Smooth muscle cell (in vitro differentiated cells): ENCODE results near the gene KCNF1. TPM values are rescaled to one million over a fixed set of nuclear protein-coding genes. Genes with fewer than 3 reads are reported as not detected.

Experiments used
- DNase-seq: peaks from one replicate; lab custom pipeline; 2025; ENCODE audit not compliant: unreplicated experiment; lab: John Stamatoyannopoulos, UW
- H2AFZ ChIP-seq: fragments of 200-600 bp; sonication (generic); 2 replicates; pipeline ENCODE4 v1.6.0; 2016; ENCODE audit warnings: antibody characterized with exemption, low read depth, mild to moderate bottlenecking
- H3F3A ChIP-seq: fragments of 200-600 bp; sonication (generic); 2 replicates; pipeline ENCODE4 v1.6.0; 2017; ENCODE audit warnings: antibody characterized with exemption, low read depth
- H3K27ac ChIP-seq: fragments of 200-600 bp; sonication (generic); 2 replicates; pipeline ENCODE4 v1.5.1; 2016; ENCODE audit warnings: low read depth, mild to moderate bottlenecking
- H3K27me3 ChIP-seq: fragments of 200-600 bp; sonication (generic); 2 replicates; pipeline ENCODE4 v1.6.1; 2016; ENCODE audit warnings: low read depth, mild to moderate bottlenecking
- H3K36me3 ChIP-seq: fragments of 200-600 bp; sonication (generic); 2 replicates; pipeline ENCODE4 v1.5.1; 2016; ENCODE audit warnings: low read depth
- H3K4me1 ChIP-seq: fragments of 200-600 bp; sonication (generic); 2 replicates; pipeline ENCODE4 v1.5.1; 2016; ENCODE audit warnings: low read depth
- H3K4me2 ChIP-seq: fragments of 200-600 bp; sonication (generic); 2 replicates; pipeline ENCODE4 v1.6.0; 2016; ENCODE audit warnings: mild to moderate bottlenecking
- H3K4me3 ChIP-seq: fragments of 200-600 bp; sonication (generic); 2 replicates; pipeline ENCODE4 v1.5.1; 2016; ENCODE audit warnings: mild to moderate bottlenecking
- H3K79me2 ChIP-seq: fragments of 200-600 bp; sonication (generic); 2 replicates; pipeline ENCODE4 v1.6.0; 2016; ENCODE audit warnings: low read depth, mild to moderate bottlenecking
- H3K9ac ChIP-seq: fragments of 200-600 bp; sonication (generic); 2 replicates; pipeline ENCODE4 v1.6.0; 2016; ENCODE audit warnings: low read depth
- H3K9me3 ChIP-seq: fragments of 200-600 bp; sonication (generic); replicated peaks from 2 replicates; pipeline ENCODE4 v1.5.1; 2016; ENCODE audit warnings: low read depth
- H4K20me1 ChIP-seq: fragments of 200-600 bp; sonication (generic); 2 replicates; pipeline ENCODE4 v1.6.0; 2016; ENCODE audit warnings: low read depth
- WGBS: methylation state at CpG from one replicate; pipeline ENCODE4 v1.1.7; 2016; ENCODE audit warnings: low lambda C conversion rate; 5-methylcytosine and 5-hydroxymethylcytosine counted together
- polyA plus RNA-seq: library from polyadenylated mRNA; unstranded; fragments of >200 nt; fragmentation: Nextera tagmentation; extraction: Ambion mirVana; gene quantifications from 2 replicates; pipeline ENCODE4 v1.2.1, GENCODE V29; 2016
- total RNA-seq: library from RNA; depleted of rRNA; stranded (reverse); fragments of >200 nt; gene quantifications from 2 replicates; pipeline ENCODE4 v1.2.3, GENCODE V29; 2014
- TF ChIP-seq, protein P1 (sequence below): fragments of 200-600 bp; sonication (generic); IDR thresholded peaks from 2 replicates; pipeline ENCODE4 v1.5.1; 2017; ENCODE audit warnings: borderline replicate concordance, mild to moderate bottlenecking, antibody characterized with exemption; ENCODE audit not compliant: insufficient read depth, poor library complexity, severe bottlenecking

The KCNF1 gene
- total and polyA plus RNA-seq, 2 experiments from 2014 or later: 0.55 TPM; not detected in 1

DNA sequence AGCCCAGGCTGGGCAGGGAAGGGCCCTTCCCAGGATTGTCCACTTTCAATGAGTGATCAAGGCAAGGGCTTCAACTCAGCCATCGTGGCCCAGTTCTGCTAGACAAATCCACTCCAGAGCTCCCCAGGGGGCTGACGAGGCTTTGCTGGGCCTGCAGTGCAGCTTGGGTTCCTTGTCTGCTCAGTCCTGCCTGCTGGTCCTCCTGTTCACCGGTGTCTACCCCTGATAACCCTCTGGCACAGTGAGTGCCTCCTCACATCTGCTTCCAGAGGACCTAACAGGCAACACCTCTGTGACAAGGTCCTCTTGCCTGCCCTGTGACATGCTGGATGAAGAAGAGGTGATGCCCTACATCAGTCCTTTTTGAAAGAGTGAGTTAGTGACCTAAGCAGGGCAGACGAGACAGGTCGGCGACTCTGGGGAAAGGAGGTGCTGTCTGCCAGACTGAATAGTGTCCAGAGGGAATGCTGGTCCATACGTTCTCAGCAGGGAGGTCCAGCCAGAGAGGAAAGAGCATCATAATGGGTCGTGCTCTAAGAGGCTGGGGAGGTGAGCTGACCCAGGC is 20.9 kb upstream of the KCNF1 start:
- H2AFZ ChIP-seq: no peak overlapping the region
- no peaks in the 10 kb centered on the region for H3F3A ChIP-seq
- H3K9ac ChIP-seq: no peak overlapping the region
- no peaks in the 10 kb centered on the region for H4K20me1 ChIP-seq
- peaks cover 31% of the 10 kb centered on the region for H3K27me3 ChIP-seq
- H3K9me3 ChIP-seq: no peaks in the 10 kb centered on the region
- no peak overlapping the region for H3K4me2 ChIP-seq
- no peak for DNase-seq
- no peaks in the 10 kb centered on the region for H3K36me3 ChIP-seq
- no peak overlapping the region for H3K4me3 ChIP-seq
- H3K79me2 ChIP-seq: no peaks in the 10 kb centered on the region
- 88% methylated on average over 8 of the region's 8 CpGs for WGBS
- no peaks in the 10 kb centered on the region for H3K4me1 ChIP-seq
- TF ChIP-seq, protein P1, sequence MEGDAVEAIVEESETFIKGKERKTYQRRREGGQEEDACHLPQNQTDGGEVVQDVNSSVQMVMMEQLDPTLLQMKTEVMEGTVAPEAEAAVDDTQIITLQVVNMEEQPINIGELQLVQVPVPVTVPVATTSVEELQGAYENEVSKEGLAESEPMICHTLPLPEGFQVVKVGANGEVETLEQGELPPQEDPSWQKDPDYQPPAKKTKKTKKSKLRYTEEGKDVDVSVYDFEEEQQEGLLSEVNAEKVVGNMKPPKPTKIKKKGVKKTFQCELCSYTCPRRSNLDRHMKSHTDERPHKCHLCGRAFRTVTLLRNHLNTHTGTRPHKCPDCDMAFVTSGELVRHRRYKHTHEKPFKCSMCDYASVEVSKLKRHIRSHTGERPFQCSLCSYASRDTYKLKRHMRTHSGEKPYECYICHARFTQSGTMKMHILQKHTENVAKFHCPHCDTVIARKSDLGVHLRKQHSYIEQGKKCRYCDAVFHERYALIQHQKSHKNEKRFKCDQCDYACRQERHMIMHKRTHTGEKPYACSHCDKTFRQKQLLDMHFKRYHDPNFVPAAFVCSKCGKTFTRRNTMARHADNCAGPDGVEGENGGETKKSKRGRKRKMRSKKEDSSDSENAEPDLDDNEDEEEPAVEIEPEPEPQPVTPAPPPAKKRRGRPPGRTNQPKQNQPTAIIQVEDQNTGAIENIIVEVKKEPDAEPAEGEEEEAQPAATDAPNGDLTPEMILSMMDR: no peak
- H3K27ac ChIP-seq: no peak overlapping the region

DNA sequence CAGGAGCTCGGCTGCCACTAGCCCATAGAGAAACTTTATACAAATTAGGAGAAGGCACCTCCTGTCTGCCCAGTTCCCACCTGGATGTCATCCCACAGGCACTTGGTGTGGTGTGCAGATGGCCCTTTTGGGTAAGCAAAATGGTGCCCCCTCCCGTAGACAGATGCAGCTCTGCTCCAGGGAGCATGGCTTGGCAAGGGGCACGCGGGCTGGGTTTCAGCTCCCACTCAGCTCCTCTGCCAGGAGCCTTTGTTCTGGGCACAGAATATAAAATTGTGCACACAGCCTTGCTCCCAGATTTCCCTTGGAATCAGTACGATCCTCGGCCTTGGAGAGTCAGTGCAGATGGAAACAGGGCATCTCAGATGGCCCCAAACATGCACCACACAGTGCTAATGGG is 20.3 kb upstream of the KCNF1 start:
- TF ChIP-seq, protein P1: no peak
- no peaks in the 10 kb centered on the region for H3K79me2 ChIP-seq
- H4K20me1 ChIP-seq: no peaks in the 10 kb centered on the region
- H3K4me1 ChIP-seq: no peaks in the 10 kb centered on the region
- DNase-seq: no peak
- no peak overlapping the region for H3K4me3 ChIP-seq
- H3K9ac ChIP-seq: no peak overlapping the region
- H3F3A ChIP-seq: no peaks in the 10 kb centered on the region
- 89% methylated on average over 6 of the region's 6 CpGs for WGBS
- H3K36me3 ChIP-seq: no peaks in the 10 kb centered on the region
- H3K9me3 ChIP-seq: no peaks in the 10 kb centered on the region
- no peak overlapping the region for H3K27ac ChIP-seq
- H3K27me3 ChIP-seq: peaks cover 31% of the 10 kb centered on the region
- no peak overlapping the region for H3K4me2 ChIP-seq
- H2AFZ ChIP-seq: no peak overlapping the region

DNA sequence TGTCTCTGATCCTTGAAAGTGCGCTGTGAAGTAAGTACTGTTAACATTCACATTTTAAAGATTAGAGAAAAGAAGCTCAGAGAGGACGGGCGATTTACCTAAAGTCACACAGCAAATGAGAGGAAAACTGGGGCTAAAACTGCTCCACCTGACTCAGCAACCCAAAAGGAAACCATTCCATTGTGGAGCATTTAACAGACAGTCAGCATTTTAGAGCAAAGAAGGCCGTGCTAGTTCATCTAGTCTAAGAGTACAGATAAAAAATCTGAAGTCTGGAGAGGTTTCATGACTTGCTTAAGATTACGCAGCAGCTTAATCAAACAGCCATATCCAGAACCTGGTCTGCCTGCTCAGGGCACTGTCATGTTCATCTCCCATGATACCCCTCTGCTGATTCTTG is 19.9 kb upstream of the KCNF1 start:
- Histone ChIP-seq H3K27me3 (peaks cover 31% of the 10 kb centered on the region), H3K27ac (no peak overlapping the region), H3K4me3 (no peak overlapping the region), H3F3A (no peaks in the 10 kb centered on the region), H2AFZ (no peak overlapping the region), H3K36me3 (no peaks in the 10 kb centered on the region), H4K20me1 (no peaks in the 10 kb centered on the region), H3K4me2 (no peak overlapping the region), H3K9ac (no peak overlapping the region), H3K9me3 (no peaks in the 10 kb centered on the region), H3K4me1 (no peaks in the 10 kb centered on the region), H3K79me2 (no peaks in the 10 kb centered on the region)
- no peak for DNase-seq
- 87% methylated on average over 5 of the region's 5 CpGs for WGBS
- TF ChIP-seq, protein P1: no peak

DNA sequence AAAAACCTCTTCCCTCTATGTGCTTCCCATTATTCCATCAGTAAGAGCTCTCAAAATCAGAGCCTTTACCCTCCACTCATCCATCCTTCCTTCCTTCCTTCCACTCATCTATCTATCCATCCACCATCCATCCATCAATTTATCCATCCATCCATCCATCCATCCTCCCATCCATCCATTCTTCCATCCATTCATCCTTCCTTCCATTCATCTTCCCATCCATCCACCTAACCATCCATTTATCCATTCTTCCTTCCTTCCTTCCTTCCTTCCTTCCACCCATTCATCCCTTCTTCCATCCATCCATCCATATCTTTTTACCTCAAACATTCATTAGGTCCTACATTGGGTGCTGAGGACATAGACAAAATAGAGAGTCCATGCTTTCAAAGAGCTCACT is 19.4 kb upstream of the KCNF1 start:
- Histone ChIP-seq H3K4me3 (no peak overlapping the region), H2AFZ (no peak overlapping the region), H3K79me2 (no peaks in the 10 kb centered on the region), H3K36me3 (no peaks in the 10 kb centered on the region), H3K27me3 (peaks cover 31% of the 10 kb centered on the region), H3K4me2 (no peak overlapping the region), H3K9ac (no peak overlapping the region), H3K4me1 (no peaks in the 10 kb centered on the region), H3K9me3 (no peaks in the 10 kb centered on the region), H3F3A (no peaks in the 10 kb centered on the region), H3K27ac (no peak overlapping the region), H4K20me1 (no peaks in the 10 kb centered on the region)
- DNase-seq: no peak
- TF ChIP-seq, protein P1: no peak
